AG04449 (cell line): ENCODE measurements around the gene ZNF335.
A peak's percentile ranks its signal among the peaks of the same experiment; 100 is the strongest.

Experiments
- CTCF ChIA-PET: fragments of 350-600 bp; formaldehyde crosslinking; extraction: SDS; loops from one replicate; lab custom pipeline; 2021; ENCODE audit warnings: antibody characterized with exemption; lab: Yijun Ruan, JAX
- POLR2A ChIA-PET: fragments of 400-600, 350-600 bp; formaldehyde crosslinking; extraction: SDS; loops from one replicate; lab custom pipeline; 2020; ENCODE audit warnings: antibody characterized with exemption, inconsistent platforms; lab: Yijun Ruan, JAX
- DNase-seq: peaks from one replicate; pipeline ENCODE4 v3.0.0-alpha.2; 2010; ENCODE audit warnings: low read depth, low spot score
- H3K4me3 ChIP-seq: 2 replicates; pipeline ENCODE4 v1.5.1; 2011; ENCODE audit warnings: low read depth, mild to moderate bottlenecking, control low read depth, low read length
- CTCF ChIP-seq: IDR thresholded peaks from one replicate; pipeline ENCODE4 v1.5.1; 2011; ENCODE audit warnings: mild to moderate bottlenecking, moderate library complexity, low read length, control low read depth, inconsistent platforms; ENCODE audit not compliant: insufficient read depth; ENCODE audit errors: missing control alignments

ZNF335 gene

GRCh38 chr20:46014517-46015396, 42.8 kb upstream of the ZNF335 start:
- CTCF ChIA-PET, result interaction anchor here (0.7 to 5.1 kb wide), 43 partner anchors 9 to 423 kb away, joined by 3 to 51 read pairs (median 5); partner anchors contain the start of genes SLC12A5 and ZNF335
- TF ChIP-seq CTCF, result no peak
- POLR2A ChIA-PET, result no interaction called here

GRCh38 chr20:46013829-46014516, 42.0 kb upstream of the ZNF335 start:
- peak; percentile 44 for TF ChIP-seq CTCF
- H3K4me3 ChIP-seq, result no peak overlapping the region

More at GRCh38 chr20:46014517-46015396, 42.8 kb upstream of the ZNF335 start:
- no peak for DNase-seq
- no peak overlapping the region for H3K4me3 ChIP-seq

GRCh38 chr20:46013322-46013828, 41.4 kb upstream of the ZNF335 start:
- no peak for TF ChIP-seq CTCF
- H3K4me3 ChIP-seq, result no peak overlapping the region

More at GRCh38 chr20:46013829-46014516, 42.0 kb upstream of the ZNF335 start:
- no peak for DNase-seq
- ChIA-PET CTCF (interaction anchor here (0.6 to 5.1 kb wide), 53 partner anchors 8 to 424 kb away, joined by 3 to 51 read pairs (median 4); partner anchors contain the start of genes SLC12A5 and ZNF335), POLR2A (no interaction called here)

GRCh38 chr20:46012921-46013320, 40.9 kb upstream of the ZNF335 start:
- no peak for TF ChIP-seq CTCF
- no peak for DNase-seq
- H3K4me3 ChIP-seq, result no peak overlapping the region
- CTCF ChIA-PET, result interaction anchor here (0.7 to 5.1 kb wide), 24 partner anchors 9 to 425 kb away, joined by 3 to 51 read pairs (median 9); no protein-coding TSS in a partner anchor
- POLR2A ChIA-PET, result no interaction called here

More at GRCh38 chr20:46013322-46013828, 41.4 kb upstream of the ZNF335 start:
- CTCF ChIA-PET, result interaction anchor here (0.6 to 5.1 kb wide), 34 partner anchors 10 to 425 kb away, joined by 3 to 51 read pairs (median 5); partner anchors contain the start of genes SLC12A5 and ZNF335
- POLR2A ChIA-PET, result no interaction called here
- no peak for DNase-seq

- TF ChIP-seq CTCF, result no peak
- POLR2A ChIA-PET, result no interaction called here
- CTCF ChIA-PET, result interaction anchor here (0.7 to 5.1 kb wide), 6 partner anchors 9 to 162 kb away, joined by 3 to 51 read pairs (median 8); no protein-coding TSS in a partner anchor
- H3K4me3 ChIP-seq, result no peak overlapping the region
- DNase-seq, result no peak
These were observed 39.9 kb upstream of the ZNF335 start for GRCh38 chr20:46011631-46012482.
